CD4-positive, alpha-beta T cell treated with Interleukin-4 for 4 hours (primary cell): ENCODE measurements around the gene COTL1.
"Not testable (repeated sequence)": the region's sequence is repeated elsewhere in the genome, so short reads cannot be mapped to it uniquely, and the experiment has no call there.

Experiments used
- DNase-seq: peaks from one replicate; pipeline ENCODE4 v3.0.0-alpha.2; 2020

COTL1 gene

GRCh38 chr16:84567286-84567962, 50.5 kb downstream of the COTL1 start:
- no peak for DNase-seq

GRCh38 chr16:84566545-84567257, 51.2 kb downstream of the COTL1 start:
- DNase-seq = no peak

GRCh38 chr16:84565669-84566495, 52.0 kb downstream of the COTL1 start:
- DNase-seq = no peak

- DNase-seq = no peak
These were observed 54.0 kb downstream of the COTL1 start for GRCh38 chr16:84563786-84564420.

GRCh38 chr16:84563064-84563715, 54.7 kb downstream of the COTL1 start:
- no peak for DNase-seq

GRCh38 chr16:84562174-84562815, 55.6 kb downstream of the COTL1 start:
- no peak for DNase-seq

- DNase-seq = no peak
These were observed 56.6 kb downstream of the COTL1 start for GRCh38 chr16:84561291-84561690.

- no peak for DNase-seq
These were observed 57.6 kb downstream of the COTL1 start for GRCh38 chr16:84560269-84560668.

GRCh38 chr16:84559311-84559932, 58.5 kb downstream of the COTL1 start:
- DNase-seq = no peak

- DNase-seq = not testable (repeated sequence)
These were observed 59.0 kb downstream of the COTL1 start for GRCh38 chr16:84558850-84559249.

GRCh38 chr16:84557504-84557903, 60.4 kb downstream of the COTL1 start:
- no peak for DNase-seq

- no peak for DNase-seq
These were observed 60.8 kb downstream of the COTL1 start for GRCh38 chr16:84557059-84557458.

GRCh38 chr16:84555418-84556196, 62.3 kb downstream of the COTL1 start:
- no peak for DNase-seq

- DNase-seq = no peak
These were observed 63.1 kb downstream of the COTL1 start for GRCh38 chr16:84554627-84555328.

- DNase-seq = peak; percentile 69
These were observed 63.9 kb downstream of the COTL1 start for GRCh38 chr16:84553873-84554399.

- no peak for DNase-seq
These were observed 65.7 kb downstream of the COTL1 start for GRCh38 chr16:84552135-84552534.

- DNase-seq = no peak
These were observed 67.8 kb downstream of the COTL1 start for GRCh38 chr16:84550096-84550495.

GRCh38 chr16:84548971-84549844, 68.7 kb downstream of the COTL1 start:
- DNase-seq = peak; percentile 63

- DNase-seq = no peak
These were observed 69.4 kb downstream of the COTL1 start for GRCh38 chr16:84548508-84548907.
